Brain microvascular endothelial cell (primary cell): ENCODE data around the gene RPL41.

Experiments used
- DNase-seq: peaks from one replicate; pipeline ENCODE4 v3.0.0-alpha.2; 2020
- H3K27ac ChIP-seq: fragments of 250-450 bp; sonication (Bioruptor Pico); 2 replicates; pipeline ENCODE4 v1.5.1; 2020; ENCODE audit warnings: mild to moderate bottlenecking, moderate library complexity
- H3K27me3 ChIP-seq: fragments of 250-450 bp; sonication (Bioruptor Pico); replicated peaks from 2 replicates; pipeline ENCODE4 v1.5.1; 2020; ENCODE audit warnings: mild to moderate bottlenecking
- H3K36me3 ChIP-seq: fragments of 250-450 bp; sonication (Bioruptor Pico); replicated peaks from 2 replicates; pipeline ENCODE4 v1.5.1; 2020; ENCODE audit warnings: mild to moderate bottlenecking
- H3K4me3 ChIP-seq: 2 replicates; pipeline ENCODE4 v1.5.1; 2011; ENCODE audit warnings: low read depth, mild to moderate bottlenecking, control low read depth, low read length, moderate library complexity
- CTCF ChIP-seq: IDR thresholded peaks from 2 replicates; pipeline ENCODE4 v1.5.1; 2011; ENCODE audit warnings: low read depth, mild to moderate bottlenecking, moderate library complexity, low read length, control low read depth, inconsistent platforms; ENCODE audit errors: missing control alignments
- in situ Hi-C: cut with HindIII; loops from 2 replicates; pipeline ENCODE4 v1.10.0; 2017; ENCODE audit warnings: low sequenced_read_pairs, low pct_ligation_motif_present

The RPL41 gene

GRCh38 chr12:56129942-56130495 lies 13.6 kb downstream of the RPL41 start:
- Histone ChIP-seq H3K36me3 (peaks cover 38% of the 10 kb centered on the region), H3K4me3 (no peak overlapping the region), H3K27me3 (no peaks in the 10 kb centered on the region), H3K27ac (no peak overlapping the region)
- in situ Hi-C loops = no loop called here
- no peak for TF ChIP-seq CTCF
- DNase-seq = no peak

- no peak for DNase-seq
- TF ChIP-seq CTCF = no peak
- in situ Hi-C loops = no loop called here
- H3K4me3 ChIP-seq = no peak overlapping the region
- H3K27ac ChIP-seq = no peak overlapping the region
- H3K36me3 ChIP-seq = peaks cover 38% of the 10 kb centered on the region
- no peaks in the 10 kb centered on the region for H3K27me3 ChIP-seq
Observed at GRCh38 chr12:56130876-56131275, 14.4 kb downstream of the RPL41 start.

GRCh38 chr12:56134897-56135296 lies 18.5 kb downstream of the RPL41 start:
- Histone ChIP-seq H3K27me3 (no peaks in the 10 kb centered on the region), H3K4me3 (no peak overlapping the region), H3K36me3 (peaks cover 72% of the 10 kb centered on the region), H3K27ac (no peak overlapping the region)
- no peak for TF ChIP-seq CTCF
- DNase-seq = no peak
- in situ Hi-C loops = no loop called here

- in situ Hi-C loops = no loop called here
Observed at GRCh38 chr12:56137853-56138571, 21.6 kb downstream of the RPL41 start.

GRCh38 chr12:56141946-56142784 lies 25.7 kb downstream of the RPL41 start:
- no peak overlapping the region for H3K4me3 ChIP-seq
- no peak for TF ChIP-seq CTCF
- H3K27me3 ChIP-seq = no peaks in the 10 kb centered on the region
- peaks cover 63% of the 10 kb centered on the region for H3K36me3 ChIP-seq
- H3K27ac ChIP-seq = no peak overlapping the region
- DNase-seq = no peak
- in situ Hi-C loops = no loop called here

More at GRCh38 chr12:56137853-56138571, 21.6 kb downstream of the RPL41 start:
- H3K27me3 ChIP-seq = no peaks in the 10 kb centered on the region
- peaks cover 72% of the 10 kb centered on the region for H3K36me3 ChIP-seq
- no peak for TF ChIP-seq CTCF
- no peak overlapping the region for H3K27ac ChIP-seq
- no peak overlapping the region for H3K4me3 ChIP-seq
- no peak for DNase-seq
